GM23338 (cell line): ENCODE results near the gene TEX36. TPM values are rescaled to one million over a fixed set of nuclear protein-coding genes. Genes with fewer than 3 reads are reported as not detected.

Source experiments
- ATAC-seq: fragments of 200-7000 bp; cut with Tn5 transposase; 3 replicates; pipeline ENCODE4 v1.9.1; 2020
- DNase-seq: peaks from one replicate; pipeline ENCODE4 v3.0.0-alpha.2; 2015; ENCODE audit warnings: low spot score
- H2AFZ ChIP-seq: fragments of 200-600 bp; sonication (generic); 2 replicates; pipeline ENCODE4 v1.8.0; 2016; ENCODE audit warnings: antibody characterized with exemption, mild to moderate bottlenecking, moderate library complexity
- H3F3A ChIP-seq: fragments of 200-600 bp; sonication (generic); replicated peaks from 2 replicates; pipeline ENCODE4 v1.8.0; 2017; ENCODE audit warnings: antibody characterized with exemption, mixed run types, low read depth
- H3K27ac ChIP-seq: fragments of 200-600 bp; sonication (generic); 2 replicates; pipeline ENCODE4 v1.6.1; 2016; ENCODE audit warnings: low read depth
- H3K27me3 ChIP-seq: fragments of 200-600 bp; sonication (generic); 2 replicates; pipeline ENCODE4 v1.8.0; 2016; ENCODE audit warnings: mild to moderate bottlenecking, mixed run types, moderate library complexity; ENCODE audit not compliant: insufficient read depth
- H3K36me3 ChIP-seq: fragments of 200-600 bp; sonication (generic); 2 replicates; pipeline ENCODE4 v1.8.0; 2016; ENCODE audit warnings: mild to moderate bottlenecking; ENCODE audit not compliant: insufficient read depth
- H3K4me1 ChIP-seq: fragments of 200-600 bp; sonication (generic); 2 replicates; pipeline ENCODE4 v1.8.0; 2016; ENCODE audit warnings: mild to moderate bottlenecking, moderate library complexity; ENCODE audit not compliant: insufficient read depth
- H3K4me2 ChIP-seq: fragments of 200-600 bp; sonication (generic); 2 replicates; pipeline ENCODE4 v1.7.1; 2017; ENCODE audit warnings: mixed run types
- H3K4me3 ChIP-seq: fragments of 200-600 bp; sonication (generic); 2 replicates; pipeline ENCODE4 v1.6.1; 2016; ENCODE audit warnings: mixed run types
- H3K79me2 ChIP-seq: fragments of 200-600 bp; sonication (generic); replicated peaks from 2 replicates; pipeline ENCODE4 v1.8.0; 2017; ENCODE audit warnings: mild to moderate bottlenecking; ENCODE audit not compliant: insufficient read depth
- H3K9me2 ChIP-seq: fragments of 200-600 bp; sonication (generic); 2 replicates; pipeline ENCODE4 v1.8.0; 2017; ENCODE audit not compliant: insufficient read depth
- H4K20me1 ChIP-seq: fragments of 200-600 bp; sonication (generic); replicated peaks from 2 replicates; pipeline ENCODE4 v1.8.0; 2017; ENCODE audit warnings: mild to moderate bottlenecking; ENCODE audit not compliant: insufficient read depth
- H3K27ac Mint-ChIP-seq: 2 replicates; pipeline ENCODE4 v1.8.0; 2020; ENCODE audit warnings: inconsistent platforms, mild to moderate bottlenecking, moderate library complexity, mixed read lengths
- H3K27me3 Mint-ChIP-seq: 3 replicates; pipeline ENCODE4 v1.8.0; 2022; ENCODE audit warnings: low read depth, mild to moderate bottlenecking, moderate library complexity, mixed read lengths, inconsistent platforms; ENCODE audit not compliant: insufficient read depth, poor library complexity
- H3K36me3 Mint-ChIP-seq: 3 replicates; pipeline ENCODE4 v1.8.0; 2021; ENCODE audit warnings: low read depth, mild to moderate bottlenecking, inconsistent platforms, moderate library complexity, mixed read lengths
- H3K4me1 Mint-ChIP-seq: 3 replicates; pipeline ENCODE4 v1.8.0; 2020; ENCODE audit warnings: mild to moderate bottlenecking, inconsistent platforms, mixed read lengths
- H3K4me3 Mint-ChIP-seq: 3 replicates; pipeline ENCODE4 v1.8.0; 2021; ENCODE audit warnings: moderate library complexity, mild to moderate bottlenecking, inconsistent platforms, mixed read lengths
- H3K9me3 Mint-ChIP-seq: 3 replicates; pipeline ENCODE4 v1.8.0; 2020; ENCODE audit warnings: moderate library complexity, mild to moderate bottlenecking, inconsistent platforms, mixed read lengths
- CREB1 ChIP-seq: fragments of 250-450 bp; sonication (Bioruptor Pico); IDR thresholded peaks from 2 replicates; pipeline ENCODE4 v1.5.0; 2020; ENCODE audit warnings: low read depth, mild to moderate bottlenecking, moderate library complexity
- EZH2phosphoT487 ChIP-seq: fragments of 200-600 bp; sonication (generic); IDR thresholded peaks from one replicate; pipeline ENCODE4 v1.8.1; 2018; ENCODE audit warnings: antibody characterized with exemption; ENCODE audit not compliant: unreplicated experiment
- NANOG ChIP-seq: IDR thresholded peaks from 2 replicates; pipeline ENCODE4 v1.6.1; 2016; ENCODE audit warnings: antibody characterized with exemption, borderline replicate concordance
- POLR2AphosphoS5 ChIP-seq: IDR thresholded peaks from 2 replicates; pipeline ENCODE4 v1.6.1; 2016; ENCODE audit warnings: antibody characterized with exemption, low read depth
- STAT1 ChIP-seq: IDR thresholded peaks from one replicate; pipeline ENCODE4 v1.6.1; 2016; ENCODE audit warnings: antibody characterized with exemption; ENCODE audit not compliant: unreplicated experiment
- ZNF114 ChIP-seq: fragments of 250-450 bp; sonication (Bioruptor Pico); IDR thresholded peaks from 2 replicates; pipeline ENCODE4 v1.5.0; 2020; ENCODE audit warnings: mild to moderate bottlenecking, moderate library complexity
- ZNF331 ChIP-seq: fragments of 250-450 bp; sonication (Bioruptor Pico); IDR thresholded peaks from 2 replicates; pipeline ENCODE4 v1.5.0; 2020; ENCODE audit warnings: low read depth, mild to moderate bottlenecking, moderate library complexity
- polyA plus RNA-seq: library from polyadenylated mRNA; unstranded; fragments of >200 nt; fragmentation: Nextera tagmentation; extraction: Ambion mirVana; gene quantifications from 2 replicates; pipeline ENCODE4 v1.2.1, GENCODE V29; 2016
- total RNA-seq: library from RNA; depleted of rRNA; stranded (reverse); fragments of >200 nt; shearing (Covaris generic); gene quantifications from 2 replicates; pipeline ENCODE4 v1.2.3, GENCODE V29; 2014
- TF ChIP-seq, protein P1 (sequence below): fragments of 250-450 bp; sonication (Bioruptor Pico); IDR thresholded peaks from 2 replicates; pipeline ENCODE4 v1.5.0; 2020; ENCODE audit warnings: mild to moderate bottlenecking, moderate library complexity
- TF ChIP-seq, protein P2 (sequence below), 2 experiments: fragments of 200-600 bp in 1 of 2; sonication (generic) in 1 of 2; conservative IDR thresholded peaks; 2 replicates each; pipeline versions ENCODE4 v1.5.1 to v1.6.1; 2016 to 2017; ENCODE audit warnings: antibody characterized with exemption in 2 of 2, low read depth in 2 of 2, mild to moderate bottlenecking in 2 of 2, moderate library complexity in 1 of 2

Gene TEX36
- total and polyA plus RNA-seq, 2 experiments from 2014 or later = not detected

- TF ChIP-seq, protein P1, sequence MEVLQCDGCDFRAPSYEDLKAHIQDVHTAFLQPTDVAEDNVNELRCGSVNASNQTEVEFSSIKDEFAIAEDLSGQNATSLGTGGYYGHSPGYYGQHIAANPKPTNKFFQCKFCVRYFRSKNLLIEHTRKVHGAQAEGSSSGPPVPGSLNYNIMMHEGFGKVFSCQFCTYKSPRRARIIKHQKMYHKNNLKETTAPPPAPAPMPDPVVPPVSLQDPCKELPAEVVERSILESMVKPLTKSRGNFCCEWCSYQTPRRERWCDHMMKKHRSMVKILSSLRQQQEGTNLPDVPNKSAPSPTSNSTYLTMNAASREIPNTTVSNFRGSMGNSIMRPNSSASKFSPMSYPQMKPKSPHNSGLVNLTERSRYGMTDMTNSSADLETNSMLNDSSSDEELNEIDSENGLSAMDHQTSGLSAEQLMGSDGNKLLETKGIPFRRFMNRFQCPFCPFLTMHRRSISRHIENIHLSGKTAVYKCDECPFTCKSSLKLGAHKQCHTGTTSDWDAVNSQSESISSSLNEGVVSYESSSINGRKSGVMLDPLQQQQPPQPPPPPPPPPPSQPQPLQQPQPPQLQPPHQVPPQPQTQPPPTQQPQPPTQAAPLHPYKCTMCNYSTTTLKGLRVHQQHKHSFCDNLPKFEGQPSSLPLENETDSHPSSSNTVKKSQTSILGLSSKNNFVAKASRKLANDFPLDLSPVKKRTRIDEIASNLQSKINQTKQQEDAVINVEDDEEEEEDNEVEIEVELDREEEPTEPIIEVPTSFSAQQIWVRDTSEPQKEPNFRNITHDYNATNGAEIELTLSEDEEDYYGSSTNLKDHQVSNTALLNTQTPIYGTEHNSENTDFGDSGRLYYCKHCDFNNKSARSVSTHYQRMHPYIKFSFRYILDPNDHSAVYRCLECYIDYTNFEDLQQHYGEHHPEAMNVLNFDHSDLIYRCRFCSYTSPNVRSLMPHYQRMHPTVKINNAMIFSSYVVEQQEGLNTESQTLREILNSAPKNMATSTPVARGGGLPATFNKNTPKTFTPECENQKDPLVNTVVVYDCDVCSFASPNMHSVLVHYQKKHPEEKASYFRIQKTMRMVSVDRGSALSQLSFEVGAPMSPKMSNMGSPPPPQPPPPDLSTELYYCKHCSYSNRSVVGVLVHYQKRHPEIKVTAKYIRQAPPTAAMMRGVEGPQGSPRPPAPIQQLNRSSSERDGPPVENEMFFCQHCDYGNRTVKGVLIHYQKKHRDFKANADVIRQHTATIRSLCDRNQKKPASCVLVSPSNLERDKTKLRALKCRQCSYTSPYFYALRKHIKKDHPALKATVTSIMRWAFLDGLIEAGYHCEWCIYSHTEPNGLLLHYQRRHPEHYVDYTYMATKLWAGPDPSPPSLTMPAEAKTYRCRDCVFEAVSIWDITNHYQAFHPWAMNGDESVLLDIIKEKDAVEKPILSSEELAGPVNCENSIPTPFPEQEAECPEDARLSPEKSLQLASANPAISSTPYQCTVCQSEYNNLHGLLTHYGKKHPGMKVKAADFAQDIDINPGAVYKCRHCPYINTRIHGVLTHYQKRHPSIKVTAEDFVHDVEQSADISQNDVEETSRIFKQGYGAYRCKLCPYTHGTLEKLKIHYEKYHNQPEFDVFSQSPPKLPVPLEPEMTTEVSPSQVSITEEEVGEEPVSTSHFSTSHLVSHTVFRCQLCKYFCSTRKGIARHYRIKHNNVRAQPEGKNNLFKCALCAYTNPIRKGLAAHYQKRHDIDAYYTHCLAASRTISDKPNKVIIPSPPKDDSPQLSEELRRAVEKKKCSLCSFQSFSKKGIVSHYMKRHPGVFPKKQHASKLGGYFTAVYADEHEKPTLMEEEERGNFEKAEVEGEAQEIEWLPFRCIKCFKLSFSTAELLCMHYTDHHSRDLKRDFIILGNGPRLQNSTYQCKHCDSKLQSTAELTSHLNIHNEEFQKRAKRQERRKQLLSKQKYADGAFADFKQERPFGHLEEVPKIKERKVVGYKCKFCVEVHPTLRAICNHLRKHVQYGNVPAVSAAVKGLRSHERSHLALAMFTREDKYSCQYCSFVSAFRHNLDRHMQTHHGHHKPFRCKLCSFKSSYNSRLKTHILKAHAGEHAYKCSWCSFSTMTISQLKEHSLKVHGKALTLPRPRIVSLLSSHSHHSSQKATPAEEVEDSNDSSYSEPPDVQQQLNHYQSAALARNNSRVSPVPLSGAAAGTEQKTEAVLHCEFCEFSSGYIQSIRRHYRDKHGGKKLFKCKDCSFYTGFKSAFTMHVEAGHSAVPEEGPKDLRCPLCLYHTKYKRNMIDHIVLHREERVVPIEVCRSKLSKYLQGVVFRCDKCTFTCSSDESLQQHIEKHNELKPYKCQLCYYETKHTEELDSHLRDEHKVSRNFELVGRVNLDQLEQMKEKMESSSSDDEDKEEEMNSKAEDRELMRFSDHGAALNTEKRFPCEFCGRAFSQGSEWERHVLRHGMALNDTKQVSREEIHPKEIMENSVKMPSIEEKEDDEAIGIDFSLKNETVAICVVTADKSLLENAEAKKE (CRISPR knock-in tag) = no peak
- TF ChIP-seq ZNF331 (no peak), CREB1 (CRISPR knock-in tag) (no peak), EZH2phosphoT487 (no peak), POLR2AphosphoS5 (no peak), STAT1 (no peak)
- TF ChIP-seq, protein P2, sequence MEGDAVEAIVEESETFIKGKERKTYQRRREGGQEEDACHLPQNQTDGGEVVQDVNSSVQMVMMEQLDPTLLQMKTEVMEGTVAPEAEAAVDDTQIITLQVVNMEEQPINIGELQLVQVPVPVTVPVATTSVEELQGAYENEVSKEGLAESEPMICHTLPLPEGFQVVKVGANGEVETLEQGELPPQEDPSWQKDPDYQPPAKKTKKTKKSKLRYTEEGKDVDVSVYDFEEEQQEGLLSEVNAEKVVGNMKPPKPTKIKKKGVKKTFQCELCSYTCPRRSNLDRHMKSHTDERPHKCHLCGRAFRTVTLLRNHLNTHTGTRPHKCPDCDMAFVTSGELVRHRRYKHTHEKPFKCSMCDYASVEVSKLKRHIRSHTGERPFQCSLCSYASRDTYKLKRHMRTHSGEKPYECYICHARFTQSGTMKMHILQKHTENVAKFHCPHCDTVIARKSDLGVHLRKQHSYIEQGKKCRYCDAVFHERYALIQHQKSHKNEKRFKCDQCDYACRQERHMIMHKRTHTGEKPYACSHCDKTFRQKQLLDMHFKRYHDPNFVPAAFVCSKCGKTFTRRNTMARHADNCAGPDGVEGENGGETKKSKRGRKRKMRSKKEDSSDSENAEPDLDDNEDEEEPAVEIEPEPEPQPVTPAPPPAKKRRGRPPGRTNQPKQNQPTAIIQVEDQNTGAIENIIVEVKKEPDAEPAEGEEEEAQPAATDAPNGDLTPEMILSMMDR (conservative IDR thresholded peaks at IDR 0.05; ENCODE audit: low read depth in 2 of 2) = no peak
Observed at GRCh38 chr10:125611756-125612155, 71.2 kb downstream of the TEX36 start (continued).

GRCh38 chr10:125611216-125611615 lies 71.7 kb downstream of the TEX36 start:
- no peak for TF ChIP-seq ZNF114
- TF ChIP-seq NANOG = no peak
- no peak for TF ChIP-seq ZNF331
- TF ChIP-seq, protein P1 (CRISPR knock-in tag) = no peak
- Mint-ChIP-seq H3K27ac (no peak overlapping the region), H3K36me3 (no peaks in the 10 kb centered on the region), H3K27me3 (no peaks in the 10 kb centered on the region), H3K4me3 (no peak overlapping the region), H3K4me1 (no peaks in the 10 kb centered on the region; the same call in 2 of the 3 replicates), H3K9me3 (peaks cover 2% of the 10 kb centered on the region; the same call in 1 of the 3 replicates)
- no peaks in the 10 kb centered on the region for H4K20me1 ChIP-seq
- no peak for ATAC-seq
- H3K4me1 ChIP-seq = no peaks in the 10 kb centered on the region; the same call in 1 of the 2 replicates
- no peaks in the 10 kb centered on the region for H3F3A ChIP-seq
- no peak overlapping the region for H3K4me2 ChIP-seq
- no peaks in the 10 kb centered on the region for H3K36me3 ChIP-seq
- DNase-seq = no peak
- no peak overlapping the region for H3K4me3 ChIP-seq
- no peaks in the 10 kb centered on the region for H3K79me2 ChIP-seq
- 0 out of 2 replicates have a peak, but pooled peaks cover 5% of the 10 kb centered on the region for H3K9me2 ChIP-seq
- no peak overlapping the region for H2AFZ ChIP-seq
- no peak overlapping the region for H3K27ac ChIP-seq
- no peaks in the 10 kb centered on the region for H3K27me3 ChIP-seq
